ENCODE results near the gene NAIF1.
"Not testable (repeated sequence)": the region's sequence is repeated elsewhere in the genome, so short reads cannot be mapped to it uniquely, and the experiment has no call there.

NAIF1 gene

GRCh38 chr9:128055344-128056040 lies 11.6 kb downstream of the NAIF1 start:
- WGBS (ENCODE audit: insufficient coverage, insufficient read length) = no CpG with 5 or more reads among the region's 7 CpGs
- peaks cover 9% of the 10 kb centered on the region; the same call in 1 of the 2 replicates for H3K4me1 ChIP-seq (ENCODE audit: control insufficient read depth, insufficient read depth, low read length)
- no peaks in the 10 kb centered on the region for H3K9me3 ChIP-seq (ENCODE audit: control insufficient read depth, insufficient read depth, low read length)
- H3K4me3 ChIP-seq (ENCODE audit: low read length) = no peak overlapping the region
- no peaks in the 10 kb centered on the region; the same call in 1 of the 2 replicates for H3K36me3 ChIP-seq (ENCODE audit: control insufficient read depth, insufficient read depth, low read length)
- H3K27me3 ChIP-seq (ENCODE audit: control insufficient read depth, insufficient read depth, low read length) = no peaks in the 10 kb centered on the region; the same call in 1 of the 2 replicates
- no peak overlapping the region for H3K27ac ChIP-seq (ENCODE audit: low read length)
- no peak for DNase-seq (ENCODE audit: low read depth, low spot score)

GRCh38 chr9:128054087-128054486 lies 13.0 kb downstream of the NAIF1 start:
- DNase-seq (ENCODE audit: low read depth, low spot score) = no peak
- Histone ChIP-seq H3K27ac (ENCODE audit: low read length) (no peak overlapping the region), H3K36me3 (ENCODE audit: control insufficient read depth, insufficient read depth, low read length) (no peaks in the 10 kb centered on the region; the same call in 1 of the 2 replicates), H3K4me3 (ENCODE audit: low read length) (no peak overlapping the region), H3K9me3 (ENCODE audit: control insufficient read depth, insufficient read depth, low read length) (no peaks in the 10 kb centered on the region), H3K27me3 (ENCODE audit: control insufficient read depth, insufficient read depth, low read length) (no peaks in the 10 kb centered on the region; the same call in 1 of the 2 replicates), H3K4me1 (ENCODE audit: control insufficient read depth, insufficient read depth, low read length) (peaks cover 9% of the 10 kb centered on the region; the same call in 1 of the 2 replicates)
- WGBS (ENCODE audit: insufficient coverage, insufficient read length) = no CpG with 5 or more reads among the region's 3 CpGs

- WGBS (ENCODE audit: insufficient coverage, insufficient read length) = 100% methylated on average over 1 of the region's 11 CpGs
- DNase-seq (ENCODE audit: low read depth, low spot score) = no peak
- no peaks in the 10 kb centered on the region; the same call in 1 of the 2 replicates for H3K36me3 ChIP-seq (ENCODE audit: control insufficient read depth, insufficient read depth, low read length)
- H3K4me3 ChIP-seq (ENCODE audit: low read length) = no peak overlapping the region
- peaks cover 9% of the 10 kb centered on the region; the same call in 1 of the 2 replicates for H3K4me1 ChIP-seq (ENCODE audit: control insufficient read depth, insufficient read depth, low read length)
- H3K9me3 ChIP-seq (ENCODE audit: control insufficient read depth, insufficient read depth, low read length) = no peaks in the 10 kb centered on the region
- H3K27ac ChIP-seq (ENCODE audit: low read length) = no peak overlapping the region
- H3K27me3 ChIP-seq (ENCODE audit: control insufficient read depth, insufficient read depth, low read length) = no peaks in the 10 kb centered on the region; the same call in 1 of the 2 replicates
Observed at GRCh38 chr9:128053560-128053959, 13.6 kb downstream of the NAIF1 start.

- H3K27ac ChIP-seq (ENCODE audit: low read length) = no peak overlapping the region
- no peak overlapping the region for H3K4me3 ChIP-seq (ENCODE audit: low read length)
- H3K9me3 ChIP-seq (ENCODE audit: control insufficient read depth, insufficient read depth, low read length) = no peaks in the 10 kb centered on the region
Observed at GRCh38 chr9:128051932-128052709, 15.0 kb downstream of the NAIF1 start.

DNA sequence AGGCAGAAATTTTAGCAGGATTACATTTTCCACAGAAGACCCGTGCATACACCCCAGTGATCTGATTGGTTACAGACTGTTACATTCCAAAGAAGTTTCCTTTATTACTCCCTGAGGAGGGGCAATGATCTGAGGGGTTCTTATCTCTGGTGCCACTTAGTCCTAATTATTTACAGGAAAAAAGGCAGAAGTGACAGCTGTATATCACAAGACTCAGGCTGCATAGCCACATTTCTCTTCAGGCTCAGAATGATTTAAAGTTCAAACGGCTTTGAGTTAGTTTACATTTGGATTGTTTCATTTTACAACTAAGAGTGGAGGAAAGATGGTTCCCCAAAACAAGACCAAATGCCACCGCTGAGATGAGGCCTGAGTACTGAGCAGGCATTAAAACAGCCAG lies 17.3 kb downstream of the NAIF1 start:
- H3K4me1 ChIP-seq (ENCODE audit: control insufficient read depth, insufficient read depth, low read length) = no peaks in the 10 kb centered on the region
- H3K27me3 ChIP-seq (ENCODE audit: control insufficient read depth, insufficient read depth, low read length) = no peaks in the 10 kb centered on the region; the same call in 1 of the 2 replicates
- H3K9me3 ChIP-seq (ENCODE audit: control insufficient read depth, insufficient read depth, low read length) = no peaks in the 10 kb centered on the region
- no peak overlapping the region for H3K4me3 ChIP-seq (ENCODE audit: low read length)
- DNase-seq (ENCODE audit: low read depth, low spot score) = no peak
- WGBS (ENCODE audit: insufficient coverage, insufficient read length) = no CpG with 5 or more reads among the region's 3 CpGs
- no peak overlapping the region for H3K27ac ChIP-seq (ENCODE audit: low read length)
- H3K36me3 ChIP-seq (ENCODE audit: control insufficient read depth, insufficient read depth, low read length) = no peaks in the 10 kb centered on the region; the same call in 1 of the 2 replicates

More at GRCh38 chr9:128051932-128052709, 15.0 kb downstream of the NAIF1 start:
- Histone ChIP-seq H3K27me3 (ENCODE audit: control insufficient read depth, insufficient read depth, low read length) (no peaks in the 10 kb centered on the region; the same call in 1 of the 2 replicates), H3K36me3 (ENCODE audit: control insufficient read depth, insufficient read depth, low read length) (no peaks in the 10 kb centered on the region; the same call in 1 of the 2 replicates), H3K4me1 (ENCODE audit: control insufficient read depth, insufficient read depth, low read length) (peaks cover 6% of the 10 kb centered on the region; the same call in 1 of the 2 replicates)
- no CpG with 5 or more reads among the region's 15 CpGs for WGBS (ENCODE audit: insufficient coverage, insufficient read length)
- DNase-seq (ENCODE audit: low read depth, low spot score) = no peak

DNA sequence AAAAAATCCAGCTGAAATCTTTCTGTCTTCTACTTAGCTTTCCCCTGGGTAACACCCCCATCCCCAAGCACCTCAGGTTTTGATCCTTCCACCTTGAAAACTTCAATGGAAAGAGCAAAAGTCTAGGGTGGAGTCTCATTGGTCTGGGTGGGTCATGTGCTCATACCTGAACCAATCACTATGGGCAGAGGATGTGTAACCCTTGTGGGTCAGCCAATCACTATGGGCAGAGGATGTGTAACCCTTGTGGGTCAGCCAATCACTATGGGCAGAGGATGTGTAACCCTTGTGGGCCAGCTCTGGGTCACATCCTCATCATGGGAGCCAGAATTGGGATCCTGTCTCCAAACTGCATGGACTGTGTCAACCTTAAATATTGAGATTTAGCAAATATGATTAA lies 18.5 kb downstream of the NAIF1 start:
- no peak for DNase-seq (ENCODE audit: low read depth, low spot score)
- H3K4me3 ChIP-seq (ENCODE audit: low read length) = no peak overlapping the region
- H3K27ac ChIP-seq (ENCODE audit: low read length) = no peak overlapping the region
- no peaks in the 10 kb centered on the region for H3K9me3 ChIP-seq (ENCODE audit: control insufficient read depth, insufficient read depth, low read length)
- no peaks in the 10 kb centered on the region for H3K4me1 ChIP-seq (ENCODE audit: control insufficient read depth, insufficient read depth, low read length)
- H3K27me3 ChIP-seq (ENCODE audit: control insufficient read depth, insufficient read depth, low read length) = no peaks in the 10 kb centered on the region; the same call in 1 of the 2 replicates
- no peaks in the 10 kb centered on the region; the same call in 1 of the 2 replicates for H3K36me3 ChIP-seq (ENCODE audit: control insufficient read depth, insufficient read depth, low read length)

GRCh38 chr9:128047231-128047630 lies 19.9 kb downstream of the NAIF1 start:
- WGBS (ENCODE audit: insufficient coverage, insufficient read length) = no CpG with 5 or more reads among the region's 6 CpGs
- no peaks in the 10 kb centered on the region; the same call in 1 of the 2 replicates for H3K36me3 ChIP-seq (ENCODE audit: control insufficient read depth, insufficient read depth, low read length)
- H3K27me3 ChIP-seq (ENCODE audit: control insufficient read depth, insufficient read depth, low read length) = no peaks in the 10 kb centered on the region; the same call in 1 of the 2 replicates
- DNase-seq (ENCODE audit: low read depth, low spot score) = no peak
- no peak overlapping the region for H3K27ac ChIP-seq (ENCODE audit: low read length)
- no peaks in the 10 kb centered on the region for H3K9me3 ChIP-seq (ENCODE audit: control insufficient read depth, insufficient read depth, low read length)
- no peak overlapping the region for H3K4me3 ChIP-seq (ENCODE audit: low read length)
- no peaks in the 10 kb centered on the region for H3K4me1 ChIP-seq (ENCODE audit: control insufficient read depth, insufficient read depth, low read length)

GRCh38 chr9:128045831-128046230 lies 21.3 kb downstream of the NAIF1 start:
- no peaks in the 10 kb centered on the region for H3K4me1 ChIP-seq (ENCODE audit: control insufficient read depth, insufficient read depth, low read length)
- H3K27ac ChIP-seq (ENCODE audit: low read length) = no peak overlapping the region
- DNase-seq (ENCODE audit: low read depth, low spot score) = no peak
- WGBS (ENCODE audit: insufficient coverage, insufficient read length) = no CpG with 5 or more reads among the region's 1 CpG
- H3K36me3 ChIP-seq (ENCODE audit: control insufficient read depth, insufficient read depth, low read length) = no peaks in the 10 kb centered on the region; the same call in 1 of the 2 replicates
- no peaks in the 10 kb centered on the region for H3K9me3 ChIP-seq (ENCODE audit: control insufficient read depth, insufficient read depth, low read length)
- no peaks in the 10 kb centered on the region for H3K27me3 ChIP-seq (ENCODE audit: control insufficient read depth, insufficient read depth, low read length)
- no peak overlapping the region for H3K4me3 ChIP-seq (ENCODE audit: low read length)

GRCh38 chr9:128045409-128045808 lies 21.7 kb downstream of the NAIF1 start:
- H3K4me3 ChIP-seq (ENCODE audit: low read length); H3K27ac ChIP-seq (ENCODE audit: low read length); H3K4me1 ChIP-seq (ENCODE audit: control insufficient read depth, insufficient read depth, low read length); H3K9me3 ChIP-seq (ENCODE audit: control insufficient read depth, insufficient read depth, low read length); H3K27me3 ChIP-seq (ENCODE audit: control insufficient read depth, insufficient read depth, low read length); DNase-seq (ENCODE audit: low read depth, low spot score); H3K36me3 ChIP-seq (ENCODE audit: control insufficient read depth, insufficient read depth, low read length): not testable (repeated sequence)
- WGBS (ENCODE audit: insufficient coverage, insufficient read length) = no CpG with 5 or more reads among the region's 6 CpGs

GRCh38 chr9:128043467-128043868 lies 23.7 kb downstream of the NAIF1 start:
- no peaks in the 10 kb centered on the region for H3K27me3 ChIP-seq (ENCODE audit: control insufficient read depth, insufficient read depth, low read length)
- no peak overlapping the region for H3K4me3 ChIP-seq (ENCODE audit: low read length)
- no peak overlapping the region for H3K27ac ChIP-seq (ENCODE audit: low read length)
- no peaks in the 10 kb centered on the region for H3K9me3 ChIP-seq (ENCODE audit: control insufficient read depth, insufficient read depth, low read length)
- WGBS (ENCODE audit: insufficient coverage, insufficient read length) = no CpG with 5 or more reads among the region's 7 CpGs
- no peaks in the 10 kb centered on the region for H3K36me3 ChIP-seq (ENCODE audit: control insufficient read depth, insufficient read depth, low read length)
- no peaks in the 10 kb centered on the region for H3K4me1 ChIP-seq (ENCODE audit: control insufficient read depth, insufficient read depth, low read length)
- no peak for DNase-seq (ENCODE audit: low read depth, low spot score)

Data from iPS DF 6.9 (cell line).